ENCODE measurements around the gene HECW1. TPM values are rescaled to one million over a fixed set of nuclear protein-coding genes. Genes with fewer than 3 reads are reported as not detected.

HECW1 gene
- total RNA-seq, 2 donors from 2014 or later, result 0.04 TPM; not detected in 1

- no peak for TF ChIP-seq CTCF (IDR thresholded peaks at IDR 0.05)
- no peaks in the 10 kb centered on the region for H3K9me3 ChIP-seq
- no peaks in the 10 kb centered on the region for H3K4me1 ChIP-seq
- no peaks in the 10 kb centered on the region for H3K27me3 ChIP-seq
- no peak for DNase-seq (ENCODE audit: low spot score)
- H3K4me3 ChIP-seq, result no peak overlapping the region
- H3K27ac ChIP-seq, result no peak overlapping the region
- no peaks in the 10 kb centered on the region for H3K36me3 ChIP-seq
These were observed 273.4 kb downstream of the HECW1 start for GRCh38 chr7:43385856-43386255.

GRCh38 chr7:43387932-43388331 is 275.5 kb downstream of the HECW1 start:
- H3K27ac ChIP-seq, result no peak overlapping the region
- no peaks in the 10 kb centered on the region for H3K4me1 ChIP-seq
- no peaks in the 10 kb centered on the region for H3K9me3 ChIP-seq
- no peak overlapping the region for H3K4me3 ChIP-seq
- no peak for DNase-seq (ENCODE audit: low spot score)
- no peaks in the 10 kb centered on the region for H3K27me3 ChIP-seq
- no peaks in the 10 kb centered on the region for H3K36me3 ChIP-seq
- TF ChIP-seq CTCF (IDR thresholded peaks at IDR 0.05), result no peak

GRCh38 chr7:43390576-43390975 is 278.1 kb downstream of the HECW1 start:
- Histone ChIP-seq H3K4me1 (no peaks in the 10 kb centered on the region), H3K9me3 (no peaks in the 10 kb centered on the region)
- DNase-seq (ENCODE audit: low spot score), result no peak

GRCh38 chr7:43391518-43391917 is 279.1 kb downstream of the HECW1 start:
- TF ChIP-seq CTCF (IDR thresholded peaks at IDR 0.05), result no peak
- Histone ChIP-seq H3K36me3 (no peaks in the 10 kb centered on the region), H3K4me3 (no peak overlapping the region), H3K27me3 (no peaks in the 10 kb centered on the region), H3K4me1 (no peaks in the 10 kb centered on the region), H3K27ac (no peak overlapping the region), H3K9me3 (no peaks in the 10 kb centered on the region)
- no peak for DNase-seq (ENCODE audit: low spot score)

More at GRCh38 chr7:43390576-43390975, 278.1 kb downstream of the HECW1 start:
- Histone ChIP-seq H3K36me3 (no peaks in the 10 kb centered on the region), H3K4me3 (no peak overlapping the region), H3K27ac (no peak overlapping the region), H3K27me3 (no peaks in the 10 kb centered on the region)
- TF ChIP-seq CTCF (IDR thresholded peaks at IDR 0.05), result no peak

- TF ChIP-seq CTCF (IDR thresholded peaks at IDR 0.05), result no peak
- Histone ChIP-seq H3K27me3 (no peaks in the 10 kb centered on the region), H3K27ac (no peak overlapping the region), H3K9me3 (no peaks in the 10 kb centered on the region), H3K4me3 (no peak overlapping the region), H3K4me1 (no peaks in the 10 kb centered on the region), H3K36me3 (no peaks in the 10 kb centered on the region)
- no peak for DNase-seq (ENCODE audit: low spot score)
These were observed 280.3 kb downstream of the HECW1 start for GRCh38 chr7:43392638-43393330.

All from right atrium auricular region (tissue), 2 donors.